SK-N-SH (cell line): ENCODE data around the gene PTPRD. TPM values are rescaled to one million over a fixed set of nuclear protein-coding genes. Genes with fewer than 3 reads are reported as not detected.

Experiments used
- CTCF ChIA-PET: fragments of 300-600, 350-600 bp; formaldehyde crosslinking; extraction: SDS; loops from one replicate; lab custom pipeline; 2021; lab: Yijun Ruan, JAX
- POLR2A ChIA-PET: fragments of 350-600 bp; sonication (Branson Sonifier 250); formaldehyde crosslinking; extraction: SDS; loops from one replicate; lab custom pipeline; 2020; ENCODE audit warnings: antibody characterized with exemption, inconsistent platforms; lab: Yijun Ruan, JAX
- DNase-seq: peaks from one replicate; pipeline ENCODE4 v3.0.0; 2012
- H2AFZ ChIP-seq: fragments of 200-600 bp; sonication (generic); 2 replicates; pipeline ENCODE4 v1.8.1; 2016; ENCODE audit warnings: antibody characterized with exemption, mild to moderate bottlenecking, low read depth
- H3F3A ChIP-seq: fragments of 200-600 bp; sonication (generic); replicated peaks from 2 replicates; pipeline ENCODE3; 2016; ENCODE audit warnings: antibody characterized with exemption, mild to moderate bottlenecking; ENCODE audit not compliant: insufficient read depth
- H3K27ac ChIP-seq, 2 experiments: fragments of 200-500 bp in 1 of 2; fragments of 200-600 bp in 1 of 2; sonication (Bioruptor generic) in 1 of 2; sonication (generic), shearing (Covaris generic) in 1 of 2; 2 replicates each; pipeline versions ENCODE4 v1.5.1 to v1.6.1; 2014 to 2016; ENCODE audit warnings: low read depth in 2 of 2, inconsistent platforms in 1 of 2, low read length in 1 of 2, mild to moderate bottlenecking in 1 of 2, mixed read lengths in 1 of 2
- H3K27me3 ChIP-seq: fragments of 200-600 bp; sonication (generic), shearing (Covaris generic); 2 replicates; pipeline ENCODE4 v1.6.1; 2016; ENCODE audit warnings: mixed run types; ENCODE audit not compliant: insufficient read depth
- H3K36me3 ChIP-seq, 2 experiments: fragments of 200-500 bp in 1 of 2; fragments of 200-600 bp in 1 of 2; sonication (Bioruptor generic) in 1 of 2; sonication (generic) in 1 of 2; replicated peaks in 1 of 2; 2 replicates each; pipeline versions ENCODE3 to v1.5.1; 2014 to 2016; ENCODE audit warnings: low read length in 1 of 2, mild to moderate bottlenecking in 1 of 2; ENCODE audit not compliant: insufficient read depth in 2 of 2, control insufficient read depth in 1 of 2
- H3K4me1 ChIP-seq, 2 experiments: fragments of 200-500 bp in 1 of 2; fragments of 200-600 bp in 1 of 2; sonication (Bioruptor generic) in 1 of 2; sonication (generic), shearing (Covaris generic) in 1 of 2; 2 replicates each; pipeline versions ENCODE4 v1.5.1 to v1.6.1; 2014 to 2016; ENCODE audit warnings: low read depth in 1 of 2, low read length in 1 of 2, mixed run types in 1 of 2; ENCODE audit not compliant: insufficient read depth in 2 of 2, control insufficient read depth in 1 of 2
- H3K4me2 ChIP-seq: fragments of 200-600 bp; sonication (generic), shearing (Covaris generic); 2 replicates; pipeline ENCODE4 v1.6.1; 2017; ENCODE audit warnings: mixed run types
- H3K4me3 ChIP-seq, 2 experiments: fragments of 200-500 bp in 1 of 2; fragments of 200-600 bp in 1 of 2; sonication (Bioruptor generic) in 1 of 2; sonication (generic), shearing (Covaris generic) in 1 of 2; 2 replicates each; pipeline versions ENCODE4 v1.5.1 to v1.8.1; 2014 to 2016; ENCODE audit warnings: low read depth in 2 of 2, inconsistent platforms in 1 of 2, low read length in 1 of 2, mild to moderate bottlenecking in 1 of 2, mixed read lengths in 1 of 2, moderate library complexity in 1 of 2
- H3K79me2 ChIP-seq: fragments of 200-600 bp; sonication (generic); 2 replicates; pipeline ENCODE4 v1.8.1; 2017; ENCODE audit warnings: mild to moderate bottlenecking; ENCODE audit not compliant: insufficient read depth
- H3K9ac ChIP-seq: fragments of 200-600 bp; sonication (generic); 2 replicates; pipeline ENCODE4 v1.6.1; 2017; ENCODE audit warnings: mixed run types
- H3K9me2 ChIP-seq: fragments of 200-600 bp; sonication (generic); 2 replicates; pipeline ENCODE4 v1.6.1; 2017; ENCODE audit warnings: mixed run types
- H3K9me3 ChIP-seq: fragments of 200-600 bp; sonication (generic); 2 replicates; pipeline ENCODE4 v1.6.1; 2017; ENCODE audit warnings: mixed run types, mild to moderate bottlenecking, moderate library complexity
- H4K20me1 ChIP-seq: fragments of 200-600 bp; sonication (generic); 2 replicates; pipeline ENCODE4 v1.6.1; 2017; ENCODE audit warnings: mild to moderate bottlenecking, mixed run types; ENCODE audit not compliant: insufficient read depth
- CHD2 ChIP-seq: fragments of 150-350 bp; IDR thresholded peaks from 2 replicates; pipeline ENCODE4 v1.6.1; 2018; ENCODE audit warnings: low read length; ENCODE audit not compliant: partially characterized antibody
- ELF1 ChIP-seq: IDR thresholded peaks from 2 replicates; pipeline ENCODE4 v1.4.0; 2012
- EP300 ChIP-seq, 2 experiments: IDR thresholded peaks; 2 replicates each; pipeline versions ENCODE4 v1.4.0 to v1.6.1; 2012; ENCODE audit warnings: borderline replicate concordance in 1 of 2, low read depth in 1 of 2, low read length in 1 of 2
- EZH2phosphoT487 ChIP-seq: fragments of 200-600 bp; sonication (generic); IDR thresholded peaks from 2 replicates; pipeline ENCODE4 v1.6.1; 2017; ENCODE audit warnings: low read depth, mixed run types, mild to moderate bottlenecking, antibody characterized with exemption, moderate library complexity, borderline replicate concordance
- FOSL2 ChIP-seq: IDR thresholded peaks from 2 replicates; pipeline ENCODE4 v1.4.0; 2012; ENCODE audit warnings: low read depth, mild to moderate bottlenecking, moderate library complexity, borderline replicate concordance
- GATA2 ChIP-seq: sonication (generic); formaldehyde crosslinking; IDR thresholded peaks from 2 replicates; pipeline ENCODE4 v1.5.0; 2020; ENCODE audit warnings: mild to moderate bottlenecking, missing genetic modification reagents
- IRF3 ChIP-seq: fragments of 150-350 bp; IDR thresholded peaks from 2 replicates; pipeline ENCODE4 v1.6.1; 2016; ENCODE audit warnings: mild to moderate bottlenecking, low read depth, low read length
- JUND ChIP-seq: IDR thresholded peaks from 2 replicates; pipeline ENCODE4 v1.4.0; 2012
- MEF2A ChIP-seq: IDR thresholded peaks from 2 replicates; pipeline ENCODE4 v1.4.0; 2012; ENCODE audit warnings: low read depth, borderline replicate concordance
- MXI1 ChIP-seq: IDR thresholded peaks from 2 replicates; pipeline ENCODE4 v1.6.1; 2012; ENCODE audit warnings: mild to moderate bottlenecking, low read depth, low read length, improper control_type of control experiment
- NFIC ChIP-seq: IDR thresholded peaks from 2 replicates; pipeline ENCODE4 v1.4.0; 2012; ENCODE audit warnings: borderline replicate concordance
- RAD21 ChIP-seq: IDR thresholded peaks from 2 replicates; pipeline ENCODE4 v1.6.1; 2012; ENCODE audit warnings: mild to moderate bottlenecking, low read length
- REST ChIP-seq: IDR thresholded peaks from 2 replicates; pipeline ENCODE4 v1.6.1; 2012; ENCODE audit warnings: mild to moderate bottlenecking, low read depth, low read length, moderate library complexity
- RFX5 ChIP-seq: IDR thresholded peaks from 2 replicates; pipeline ENCODE4 v1.6.1; 2012; ENCODE audit warnings: mild to moderate bottlenecking, improper control_type of control experiment, low read length
- SMC3 ChIP-seq: IDR thresholded peaks from 2 replicates; pipeline ENCODE4 v1.6.1; 2012; ENCODE audit warnings: low read depth, low read length, improper control_type of control experiment
- TAF1 ChIP-seq: IDR thresholded peaks from 2 replicates; pipeline ENCODE4 v1.6.1; 2012; ENCODE audit warnings: low read depth, mild to moderate bottlenecking, low read length, moderate library complexity, borderline replicate concordance
- TEAD4 ChIP-seq: IDR thresholded peaks from 2 replicates; pipeline ENCODE4 v1.4.0; 2012; ENCODE audit warnings: mild to moderate bottlenecking, borderline replicate concordance; ENCODE audit not compliant: insufficient read depth
- USF2 ChIP-seq: fragments of 150-350 bp; IDR thresholded peaks from 2 replicates; pipeline ENCODE4 v1.6.1; 2017; ENCODE audit warnings: antibody characterized with exemption, low read length, low read depth, borderline replicate concordance
- ZBTB33 ChIP-seq: IDR thresholded peaks from 2 replicates; pipeline ENCODE4 v1.4.0; 2012; ENCODE audit warnings: low read depth, borderline replicate concordance
- WGBS: methylation state at CpG from one replicate; pipeline ENCODE4 v1.1.6; 2017; ENCODE audit warnings: low lambda C conversion rate; 5-methylcytosine and 5-hydroxymethylcytosine counted together
- polyA plus RNA-seq, 3 experiments: library from polyadenylated mRNA; depleted of rRNA; stranded (reverse); fragments of >200 nt; gene quantifications; 2 replicates each; pipeline ENCODE4 v1.2.3, GENCODE V29; 2012

Gene PTPRD
- polyA plus RNA-seq, 1 of the 3 experiments (the other 2 are of a cell fraction) = 0.15 TPM

- Histone ChIP-seq H3K27ac (no peak overlapping the region), H3F3A (no peaks in the 10 kb centered on the region), H3K9ac (no peak overlapping the region), H3K9me2 (no peaks in the 10 kb centered on the region), H3K79me2 (no peaks in the 10 kb centered on the region), H2AFZ (no peak overlapping the region), H3K4me2 (no peak overlapping the region), H4K20me1 (no peaks in the 10 kb centered on the region), H3K4me3 (no peak overlapping the region), H3K4me1 (no peaks in the 10 kb centered on the region), H3K36me3 (no peaks in the 10 kb centered on the region), H3K27me3 (no peaks in the 10 kb centered on the region), H3K9me3 (no peaks in the 10 kb centered on the region)
- 33% methylated on average over 9 of the region's 9 CpGs for WGBS
- DNase-seq = no peak
- TF ChIP-seq ZBTB33 (no peak), CHD2 (no peak), RAD21 (no peak), ELF1 (no peak), EZH2phosphoT487 (no peak), MEF2A (no peak), GATA2 (CRISPR knock-in tag) (no peak), REST (no peak), TEAD4 (no peak), SMC3 (no peak), NFIC (no peak), IRF3 (no peak), TAF1 (no peak), EP300 (IDR thresholded peaks at IDR 0.05; ENCODE audit: borderline replicate concordance in 1 of 2, low read depth in 1 of 2, low read length in 1 of 2) (no peak), MXI1 (no peak), RFX5 (no peak), USF2 (no peak), FOSL2 (no peak), JUND (no peak)
- CTCF ChIA-PET = no interaction called here
- POLR2A ChIA-PET = interaction anchor here (0.7 kb wide), 1 partner anchor 15 kb away, joined by 3 read pairs; no protein-coding TSS in a partner anchor
Observed at GRCh38 chr9:8450810-8451545, 2161.8 kb downstream of the PTPRD start.
